Measurements from ENCODE around the gene NTRK2. TPM values are rescaled to one million over a fixed set of nuclear protein-coding genes. Genes with fewer than 3 reads are reported as not detected.

The NTRK2 gene
- total RNA-seq, 1 experiment from 2014 or later: not detected

- Histone ChIP-seq H3K9me3 (ENCODE audit: control insufficient read depth in 1 of 2, insufficient read depth in 1 of 2, low read depth in 1 of 2, low read length in 2 of 2) (no peaks in the 10 kb centered on the region), H3K36me3 (ENCODE audit: control insufficient read depth in 1 of 2, insufficient read depth in 2 of 2, low read length in 2 of 2) (no peaks in the 10 kb centered on the region)
- POLR2A ChIA-PET: no interaction called here
Measured at GRCh38 chr9:84863372-84863771, 193.8 kb downstream of the NTRK2 start.

GRCh38 chr9:84866396-84867175 is 197.1 kb downstream of the NTRK2 start:
- no peak for ATAC-seq
- Histone ChIP-seq H3K4me2 (ENCODE audit: low read length) (no peak overlapping the region), H3K9me2 (ENCODE audit: insufficient read depth) (no peaks in the 10 kb centered on the region), H4K20me1 (ENCODE audit: insufficient read depth) (no peaks in the 10 kb centered on the region), H3K4me1 (ENCODE audit: control insufficient read depth in 1 of 2, insufficient read depth in 2 of 2, low read length in 2 of 2) (peaks cover 0 to 8% of the 10 kb centered on the region in 2 experiments; a peak in 2 of 4 replicates), H3K9me3 (ENCODE audit: control insufficient read depth in 1 of 2, insufficient read depth in 1 of 2, low read depth in 1 of 2, low read length in 2 of 2) (no peaks in the 10 kb centered on the region), H3K79me2 (ENCODE audit: insufficient read depth, low read length) (no peaks in the 10 kb centered on the region), H3K4me3 (replicated peaks in 1 of 2; ENCODE audit: low read depth in 1 of 2, low read length in 2 of 2) (no peak overlapping the region), H3K27ac (ENCODE audit: low read depth, low read length) (no peak overlapping the region), H3K9ac (ENCODE audit: low read length) (no peak overlapping the region), H2AFZ (ENCODE audit: low read depth, low read length, poor library complexity, severe bottlenecking) (no peak overlapping the region), H3K27me3 (ENCODE audit: insufficient read depth, low read length) (no peaks in the 10 kb centered on the region), H3K36me3 (ENCODE audit: control insufficient read depth in 1 of 2, insufficient read depth in 2 of 2, low read length in 2 of 2) (no peaks in the 10 kb centered on the region)
- ChIA-PET POLR2A (no interaction called here), RAD21 (ENCODE audit: low non-redundant PET in 1 of 2, low total read pairs in 2 of 2, uncharacterized antibody in 2 of 2, unreplicated experiment in 2 of 2) (no interaction called here), CTCF (no interaction called here)
- intact Hi-C loops (cut with micrococcal nuclease): no loop called here
- no peak for DNase-seq (ENCODE audit: low read depth, low spot score)
- no TSS peak for BruUV-seq (replicated peaks)
- TF ChIP-seq CTCF (IDR thresholded peaks at IDR 0.05 in 2 of 3, conservative IDR thresholded peaks at IDR 0.05 in 1 of 3; ENCODE audit: borderline replicate concordance in 1 of 3, insufficient read depth in 1 of 3, low read depth in 2 of 3, low read length in 2 of 3) (no peak), ZNF274 (IDR thresholded peaks at IDR 0.05; ENCODE audit: low read depth, low read length) (no peak), FOSL1 (IDR thresholded peaks at IDR 0.05; ENCODE audit: low read depth) (no peak), ZFX (IDR thresholded peaks at IDR 0.05) (no peak), ELF1 (IDR thresholded peaks at IDR 0.05; ENCODE audit: borderline replicate concordance, low read depth) (no peak), JUND (IDR thresholded peaks at IDR 0.05) (no peak), SIN3A (IDR thresholded peaks at IDR 0.05; ENCODE audit: low read depth) (no peak), CEBPB (IDR thresholded peaks at IDR 0.05; ENCODE audit: low read depth) (no peak), ATF3 (IDR thresholded peaks at IDR 0.05) (no peak), EGR1 (IDR thresholded peaks at IDR 0.05; ENCODE audit: low read depth) (no peak), SP1 (IDR thresholded peaks at IDR 0.05; ENCODE audit: low read depth) (no peak), TCF7L2 (IDR thresholded peaks at IDR 0.05; ENCODE audit: borderline replicate concordance, extremely low read depth, insufficient read depth, insufficient read length) (no peak), EZH2 (IDR thresholded peaks at IDR 0.05) (no peak), EZH2phosphoT487 (IDR thresholded peaks at IDR 0.05; ENCODE audit: borderline replicate concordance) (no peak), CBX3 (IDR thresholded peaks at IDR 0.05; ENCODE audit: low read depth) (no peak)

More at GRCh38 chr9:84863372-84863771, 193.8 kb downstream of the NTRK2 start:
- intact Hi-C loops (cut with micrococcal nuclease): no loop called here
- no peak for TF ChIP-seq POLR2A (IDR thresholded peaks at IDR 0.05; ENCODE audit: borderline replicate concordance, extremely low read depth, insufficient read depth, insufficient read length)
- TF ChIP-seq RAD21 (IDR thresholded peaks at IDR 0.05; ENCODE audit: low read depth): no peak
- no peak for TF ChIP-seq SIN3A (IDR thresholded peaks at IDR 0.05; ENCODE audit: low read depth)
- TF ChIP-seq EZH2phosphoT487 (IDR thresholded peaks at IDR 0.05; ENCODE audit: borderline replicate concordance): no peak
- TF ChIP-seq ZFX (IDR thresholded peaks at IDR 0.05): no peak
- no peak for TF ChIP-seq TCF7L2 (IDR thresholded peaks at IDR 0.05; ENCODE audit: borderline replicate concordance, extremely low read depth, insufficient read depth, insufficient read length)
- TF ChIP-seq MAX (IDR thresholded peaks at IDR 0.05): no peak
- TF ChIP-seq ZNF274 (IDR thresholded peaks at IDR 0.05; ENCODE audit: low read depth, low read length): no peak
- no peak for TF ChIP-seq JUND (IDR thresholded peaks at IDR 0.05)
- no peak for TF ChIP-seq SRF (IDR thresholded peaks at IDR 0.05; ENCODE audit: low read depth)
- TF ChIP-seq POLR2AphosphoS5 (IDR thresholded peaks at IDR 0.05; ENCODE audit: low read depth, low read length): no peak
- TF ChIP-seq SP1 (IDR thresholded peaks at IDR 0.05; ENCODE audit: low read depth): no peak
- TF ChIP-seq ELF1 (IDR thresholded peaks at IDR 0.05; ENCODE audit: borderline replicate concordance, low read depth): no peak
- H3K27me3 ChIP-seq (ENCODE audit: insufficient read depth, low read length): no peaks in the 10 kb centered on the region
- ChIA-PET RAD21 (ENCODE audit: low non-redundant PET in 1 of 2, low total read pairs in 2 of 2, uncharacterized antibody in 2 of 2, unreplicated experiment in 2 of 2) (no interaction called here), CTCF (no interaction called here)
- H3K4me2 ChIP-seq (ENCODE audit: low read length): no peak overlapping the region
- no peak overlapping the region for H3K4me3 ChIP-seq (replicated peaks in 1 of 2; ENCODE audit: low read depth in 1 of 2, low read length in 2 of 2)
- no peaks in the 10 kb centered on the region for H3K9me2 ChIP-seq (ENCODE audit: insufficient read depth)
- ATAC-seq: no peak
- no peaks in the 10 kb centered on the region for H3K79me2 ChIP-seq (ENCODE audit: insufficient read depth, low read length)
- peaks cover 0 to 8% of the 10 kb centered on the region in 2 experiments; a peak in 2 of 4 replicates for H3K4me1 ChIP-seq (ENCODE audit: control insufficient read depth in 1 of 2, insufficient read depth in 2 of 2, low read length in 2 of 2)
- no peaks in the 10 kb centered on the region for H4K20me1 ChIP-seq (ENCODE audit: insufficient read depth)
- no peak for DNase-seq (ENCODE audit: low read depth, low spot score)
- no peak overlapping the region for H3K27ac ChIP-seq (ENCODE audit: low read depth, low read length)
- no peak overlapping the region for H3K9ac ChIP-seq (ENCODE audit: low read length)
- no peak overlapping the region for H2AFZ ChIP-seq (ENCODE audit: low read depth, low read length, poor library complexity, severe bottlenecking)
- BruUV-seq (replicated peaks): no TSS peak

All from HCT116 (cell line).